Breast epithelium (tissue), 3 donors: ENCODE results near the gene HADHB.

Experiments used
- POLR2A ChIP-seq: fragments of 450-650 bp; IDR thresholded peaks from one replicate; pipeline ENCODE4 v1.6.1; 2016; ENCODE audit warnings: antibody characterized with exemption, mild to moderate bottlenecking, moderate library complexity
- POLR2AphosphoS5 ChIP-seq, 3 donors: sonication (generic); formaldehyde crosslinking; IDR thresholded peaks; one replicate each; pipeline ENCODE4 v1.6.1; 2017; ENCODE audit warnings: antibody characterized with exemption in 3 of 3
- TF ChIP-seq, protein P1 (sequence below), 3 donors: fragments of 450-650 bp; IDR thresholded peaks; one replicate each; pipeline ENCODE4 v1.5.1; 2016 to 2017; ENCODE audit warnings: antibody characterized with exemption in 3 of 3, mild to moderate bottlenecking in 3 of 3, moderate library complexity in 3 of 3

DNA sequence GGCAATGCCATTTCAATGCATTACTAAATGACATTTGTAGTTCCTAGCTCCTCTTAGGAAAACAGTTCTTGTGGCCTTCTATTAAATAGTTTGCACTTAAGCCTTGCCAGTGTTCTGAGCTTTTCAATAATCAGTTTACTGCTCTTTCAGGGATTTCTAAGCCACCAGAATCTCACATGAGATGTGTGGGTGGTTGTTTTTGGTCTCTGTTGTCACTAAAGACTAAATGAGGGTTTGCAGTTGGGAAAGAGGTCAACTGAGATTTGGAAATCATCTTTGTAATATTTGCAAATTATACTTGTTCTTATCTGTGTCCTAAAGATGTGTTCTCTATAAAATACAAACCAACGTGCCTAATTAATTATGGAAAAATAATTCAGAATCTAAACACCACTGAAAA is 45.3 kb downstream of the HADHB start:
- TF ChIP-seq, protein P1, sequence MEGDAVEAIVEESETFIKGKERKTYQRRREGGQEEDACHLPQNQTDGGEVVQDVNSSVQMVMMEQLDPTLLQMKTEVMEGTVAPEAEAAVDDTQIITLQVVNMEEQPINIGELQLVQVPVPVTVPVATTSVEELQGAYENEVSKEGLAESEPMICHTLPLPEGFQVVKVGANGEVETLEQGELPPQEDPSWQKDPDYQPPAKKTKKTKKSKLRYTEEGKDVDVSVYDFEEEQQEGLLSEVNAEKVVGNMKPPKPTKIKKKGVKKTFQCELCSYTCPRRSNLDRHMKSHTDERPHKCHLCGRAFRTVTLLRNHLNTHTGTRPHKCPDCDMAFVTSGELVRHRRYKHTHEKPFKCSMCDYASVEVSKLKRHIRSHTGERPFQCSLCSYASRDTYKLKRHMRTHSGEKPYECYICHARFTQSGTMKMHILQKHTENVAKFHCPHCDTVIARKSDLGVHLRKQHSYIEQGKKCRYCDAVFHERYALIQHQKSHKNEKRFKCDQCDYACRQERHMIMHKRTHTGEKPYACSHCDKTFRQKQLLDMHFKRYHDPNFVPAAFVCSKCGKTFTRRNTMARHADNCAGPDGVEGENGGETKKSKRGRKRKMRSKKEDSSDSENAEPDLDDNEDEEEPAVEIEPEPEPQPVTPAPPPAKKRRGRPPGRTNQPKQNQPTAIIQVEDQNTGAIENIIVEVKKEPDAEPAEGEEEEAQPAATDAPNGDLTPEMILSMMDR (IDR thresholded peaks at IDR 0.05) = no peak
- TF ChIP-seq POLR2A = no peak
- TF ChIP-seq POLR2AphosphoS5 (IDR thresholded peaks at IDR 0.05) = no peak
